Endothelial cell of umbilical vein (primary cell): ENCODE results near the gene SCN10A. TPM values are rescaled to one million over a fixed set of nuclear protein-coding genes. Genes with fewer than 3 reads are reported as not detected.

Experiments used
- BruUV-seq: library from RNA; stranded (reverse); fragments of 400-500 nt; replicated peaks from 2 replicates; lab custom pipeline; 2021; lab: Mats Ljungman, UMichigan
- CTCF ChIA-PET: fragments of 300-600, 350-600 bp; sonication (Branson Sonifier 250); formaldehyde crosslinking; loops from one replicate; lab custom pipeline; 2021; ENCODE audit warnings: antibody characterized with exemption, inconsistent platforms; lab: Charles Lee
- POLR2A ChIA-PET: fragments of 300-600, 350-600 bp; sonication (Branson Sonifier 250); formaldehyde crosslinking; loops from one replicate; lab custom pipeline; 2021; ENCODE audit warnings: antibody characterized with exemption, inconsistent platforms; lab: Charles Lee
- DNase-seq: peaks from one replicate; pipeline ENCODE4 v3.0.0-alpha.2; 2011; ENCODE audit warnings: low read depth, low spot score
- FAIRE-seq: peaks from 2 replicates; lab custom pipeline; 2011; peaks lifted over from hg19 to GRCh38; lab: Jason Lieb, UNC
- H2AFZ ChIP-seq: 2 replicates; pipeline ENCODE4 v1.6.0; 2012; ENCODE audit warnings: low read depth, low read length, control low read depth, inconsistent platforms
- H3K27ac ChIP-seq: 2 replicates; pipeline ENCODE4 v1.5.1; 2011; ENCODE audit warnings: low read depth, mild to moderate bottlenecking, control low read depth, low read length, moderate library complexity; ENCODE audit not compliant: insufficient read depth
- H3K27me3 ChIP-seq, 2 experiments: 2 replicates each; pipeline versions ENCODE4 v1.6.0 to v1.6.1; 2011; ENCODE audit warnings: low read length in 2 of 2, mixed read lengths in 1 of 2; ENCODE audit not compliant: control insufficient read depth in 2 of 2, insufficient read depth in 2 of 2
- H3K36me3 ChIP-seq, 2 experiments: 2 replicates in 1 of 2; 3 replicates in 1 of 2; pipeline ENCODE4 v1.5.1; 2011; ENCODE audit warnings: low read length in 2 of 2, mild to moderate bottlenecking in 1 of 2, moderate library complexity in 1 of 2; ENCODE audit not compliant: control insufficient read depth in 2 of 2, insufficient read depth in 2 of 2; ENCODE audit errors: extremely low read depth in 1 of 2
- H3K4me1 ChIP-seq: 3 replicates; pipeline ENCODE4 v1.5.1; 2011; ENCODE audit warnings: mild to moderate bottlenecking, low read length; ENCODE audit not compliant: control insufficient read depth, insufficient read depth; ENCODE audit errors: extremely low read depth
- H3K4me2 ChIP-seq: 2 replicates; pipeline ENCODE4 v1.6.1; 2011; ENCODE audit warnings: low read length, control low read depth, mixed read lengths; ENCODE audit not compliant: insufficient read depth
- H3K4me3 ChIP-seq, 3 experiments: fragments of 200-600 bp in 1 of 3; sonication (generic), shearing (Covaris generic) in 1 of 3; replicated peaks in 1 of 3; 2 replicates each; pipeline ENCODE4 v1.5.1; 2011 to 2016; ENCODE audit warnings: control low read depth in 3 of 3, low read length in 3 of 3, mild to moderate bottlenecking in 2 of 3, inconsistent platforms in 1 of 3, low read depth in 1 of 3, moderate library complexity in 1 of 3; ENCODE audit not compliant: insufficient read depth in 1 of 3
- H3K79me2 ChIP-seq: 2 replicates; pipeline ENCODE4 v1.6.0; 2012; ENCODE audit warnings: low read length, inconsistent platforms; ENCODE audit not compliant: control insufficient read depth, insufficient read depth
- H3K9ac ChIP-seq: replicated peaks from 2 replicates; pipeline ENCODE3; 2011; ENCODE audit warnings: low read length, control low read depth; ENCODE audit not compliant: insufficient read depth; ENCODE audit errors: extremely low read depth
- H3K9me1 ChIP-seq: replicated peaks from 3 replicates; pipeline ENCODE4 v1.6.0; 2011; ENCODE audit warnings: mild to moderate bottlenecking, low read length; ENCODE audit not compliant: control insufficient read depth, insufficient read depth; ENCODE audit errors: extremely low read depth
- H3K9me3 ChIP-seq: replicated peaks from 2 replicates; pipeline ENCODE4 v1.5.1; 2012; ENCODE audit warnings: low read length, inconsistent platforms; ENCODE audit not compliant: control insufficient read depth, insufficient read depth
- H4K20me1 ChIP-seq: replicated peaks from 2 replicates; pipeline ENCODE3; 2011; ENCODE audit warnings: mild to moderate bottlenecking, low read length; ENCODE audit not compliant: control insufficient read depth, insufficient read depth; ENCODE audit errors: extremely low read depth
- EZH2 ChIP-seq: IDR thresholded peaks from 2 replicates; pipeline ENCODE4 v1.6.1; 2012; ENCODE audit warnings: borderline replicate concordance, low read depth, mild to moderate bottlenecking, moderate library complexity, low read length, inconsistent platforms; ENCODE audit not compliant: severe bottlenecking
- FOS ChIP-seq: IDR thresholded peaks from 2 replicates; pipeline ENCODE4 v1.6.1; 2011; ENCODE audit warnings: mild to moderate bottlenecking, low read length, moderate library complexity, borderline replicate concordance; ENCODE audit not compliant: insufficient read depth
- GATA2 ChIP-seq: IDR thresholded peaks from 2 replicates; pipeline ENCODE4 v1.7.0; 2011; ENCODE audit warnings: low read depth, mild to moderate bottlenecking, moderate library complexity, mixed read lengths, low read length; ENCODE audit not compliant: insufficient read length, insufficient read depth
- JUN ChIP-seq: IDR thresholded peaks from 2 replicates; pipeline ENCODE4 v1.6.1; 2011; ENCODE audit warnings: borderline replicate concordance, low read depth; ENCODE audit not compliant: insufficient read length, insufficient read depth
- MYC ChIP-seq: IDR thresholded peaks from one replicate; pipeline ENCODE4 v1.6.1; 2011; ENCODE audit warnings: mild to moderate bottlenecking, low read depth, low read length
- POLR2A ChIP-seq: IDR thresholded peaks from 2 replicates; pipeline ENCODE4 v1.6.1; 2012; ENCODE audit warnings: low read depth, mild to moderate bottlenecking, control low read depth, low read length
- POLR2AphosphoS5 ChIP-seq: IDR thresholded peaks from 2 replicates; pipeline ENCODE4 v1.6.1; 2012; ENCODE audit warnings: low read depth, mild to moderate bottlenecking, control low read depth, low read length, moderate library complexity; ENCODE audit not compliant: insufficient read depth
- dilution Hi-C: fragments of 300-500 bp; cut with MboI; formaldehyde crosslinking; loops from one replicate; pipeline ENCODE4 v1.15.0; 2019; ENCODE audit warnings: low sequenced_read_pairs; ENCODE audit not compliant: extremely low pct_ligation_motif_present
- intact Hi-C: fragments of 100-400 bp; cut with micrococcal nuclease; formaldehyde crosslinking; loops from one replicate; pipeline ENCODE4 v1.10.0; 2022
- polyA plus RNA-seq, 4 experiments: library from polyadenylated mRNA; depleted of rRNA in 3 of 4; stranded (reverse) in 3 of 4; unstranded in 1 of 4; fragments of >200 nt; gene quantifications; 2 replicates each; pipeline versions ENCODE4 v1.2.1 to v1.2.3, GENCODE V29; 2011 to 2012; ENCODE audit warnings: missing spikeins in 1 of 4
- total RNA-seq: library from RNA; stranded (reverse); gene quantifications from 2 replicates; pipeline ENCODE4 v1.2.3, GENCODE V29; 2021
- TF ChIP-seq, protein P1 (sequence below): IDR thresholded peaks from 2 replicates; pipeline ENCODE4 v1.6.1; 2011; ENCODE audit not compliant: insufficient read depth, insufficient read length
- TF ChIP-seq, protein P2 (sequence below), 2 donors: IDR thresholded peaks; 1 replicate in 1 of 2; 2 replicates in 1 of 2; pipeline ENCODE4 v1.5.1; 2011; ENCODE audit warnings: low read length in 2 of 2, mild to moderate bottlenecking in 2 of 2, moderate library complexity in 2 of 2, control low read depth in 1 of 2, inconsistent platforms in 1 of 2, low read depth in 1 of 2; ENCODE audit not compliant: insufficient read depth in 1 of 2; ENCODE audit errors: extremely low read depth in 1 of 2

The SCN10A gene
- total and polyA plus RNA-seq, 2 donors (not counting 3 experiments of a cell fraction or from before 2014, with no cell fraction given): 0.07 TPM; not detected in 1

DNA sequence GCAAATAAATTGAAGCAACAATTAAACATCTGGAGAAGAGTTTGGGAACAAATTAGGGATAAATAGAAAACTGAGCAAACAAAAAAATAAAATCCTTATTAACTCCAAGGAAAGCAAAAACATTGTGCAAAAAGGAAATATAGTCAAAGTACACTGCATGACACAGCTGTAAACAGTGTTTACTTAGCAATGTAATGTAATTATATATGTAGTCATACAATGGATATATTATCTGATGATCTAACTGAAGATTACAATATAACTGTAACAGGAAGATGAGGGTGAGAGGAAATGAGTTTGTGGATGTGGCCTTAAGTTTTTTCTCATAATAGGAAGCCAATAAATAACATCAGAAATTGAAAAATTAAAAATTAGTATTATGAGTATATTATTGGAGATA is 42.5 kb downstream of the SCN10A start:
- DNase-seq: peak; percentile 53
- Histone ChIP-seq H3K27ac (peak overlapping the region; percentile 60), H2AFZ (no peak overlapping the region), H3K27me3 (no peaks in the 10 kb centered on the region), H3K79me2 (no peaks in the 10 kb centered on the region), H3K4me2 (peak overlapping the region; percentile 31), H4K20me1 (no peaks in the 10 kb centered on the region), H3K9me3 (no peaks in the 10 kb centered on the region), H3K4me1 (peaks cover 17% of the 10 kb centered on the region), H3K36me3 (no peaks in the 10 kb centered on the region), H3K9me1 (no peaks in the 10 kb centered on the region), H3K9ac (no peak overlapping the region), H3K4me3 (no peak overlapping the region)
- TF ChIP-seq MYC: no peak
- TF ChIP-seq, protein P1, sequence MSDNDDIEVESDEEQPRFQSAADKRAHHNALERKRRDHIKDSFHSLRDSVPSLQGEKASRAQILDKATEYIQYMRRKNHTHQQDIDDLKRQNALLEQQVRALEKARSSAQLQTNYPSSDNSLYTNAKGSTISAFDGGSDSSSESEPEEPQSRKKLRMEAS: no peak
- no peak for TF ChIP-seq POLR2A
- peak; percentile 96 for TF ChIP-seq GATA2
- TF ChIP-seq FOS: peak; percentile 75
- no peak for TF ChIP-seq EZH2
- TF ChIP-seq, protein P2, sequence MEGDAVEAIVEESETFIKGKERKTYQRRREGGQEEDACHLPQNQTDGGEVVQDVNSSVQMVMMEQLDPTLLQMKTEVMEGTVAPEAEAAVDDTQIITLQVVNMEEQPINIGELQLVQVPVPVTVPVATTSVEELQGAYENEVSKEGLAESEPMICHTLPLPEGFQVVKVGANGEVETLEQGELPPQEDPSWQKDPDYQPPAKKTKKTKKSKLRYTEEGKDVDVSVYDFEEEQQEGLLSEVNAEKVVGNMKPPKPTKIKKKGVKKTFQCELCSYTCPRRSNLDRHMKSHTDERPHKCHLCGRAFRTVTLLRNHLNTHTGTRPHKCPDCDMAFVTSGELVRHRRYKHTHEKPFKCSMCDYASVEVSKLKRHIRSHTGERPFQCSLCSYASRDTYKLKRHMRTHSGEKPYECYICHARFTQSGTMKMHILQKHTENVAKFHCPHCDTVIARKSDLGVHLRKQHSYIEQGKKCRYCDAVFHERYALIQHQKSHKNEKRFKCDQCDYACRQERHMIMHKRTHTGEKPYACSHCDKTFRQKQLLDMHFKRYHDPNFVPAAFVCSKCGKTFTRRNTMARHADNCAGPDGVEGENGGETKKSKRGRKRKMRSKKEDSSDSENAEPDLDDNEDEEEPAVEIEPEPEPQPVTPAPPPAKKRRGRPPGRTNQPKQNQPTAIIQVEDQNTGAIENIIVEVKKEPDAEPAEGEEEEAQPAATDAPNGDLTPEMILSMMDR (IDR thresholded peaks at IDR 0.05; ENCODE audit: extremely low read depth in 1 of 2, insufficient read depth in 1 of 2, low read depth in 1 of 2, low read length in 2 of 2): no peak
- TF ChIP-seq JUN: peak; percentile 75
- peak; percentile 28 for TF ChIP-seq POLR2AphosphoS5
- CTCF ChIA-PET: interaction anchor here (1.0 to 1.3 kb wide), 3 partner anchors 17 to 252 kb away, joined by 3 to 5 read pairs (median 3); no protein-coding TSS in a partner anchor
- dilution Hi-C loops: no loop called here
- intact Hi-C loops: loop anchor here (2.0 kb wide), 1 partner anchor 61 kb away; no protein-coding TSS in a partner anchor
- no TSS peak for BruUV-seq
- POLR2A ChIA-PET: no interaction called here
- FAIRE-seq: peak; percentile 55
